Glomerular endothelial cell (primary cell): ENCODE measurements around the gene GAS7. TPM values are rescaled to one million over a fixed set of nuclear protein-coding genes. Genes with fewer than 3 reads are reported as not detected.
"Not testable (repeated sequence)": the region's sequence is repeated elsewhere in the genome, so short reads cannot be mapped to it uniquely, and the experiment has no call there.

ENCODE experiments used
- DNase-seq: peaks from one replicate; pipeline ENCODE4 v3.0.0-alpha.2; 2011; ENCODE audit warnings: low read depth, low spot score; ENCODE audit errors: extremely low read depth
- total RNA-seq: library from RNA; depleted of rRNA; stranded (reverse); fragments of >200 nt; gene quantifications from 2 replicates; pipeline ENCODE4 v1.2.3, GENCODE V29; 2015

GAS7 gene
- total RNA-seq, 1 donor from 2014 or later, result 1.2 TPM

- DNase-seq, result no peak
These were observed 276.2 kb downstream of the GAS7 start for GRCh38 chr17:9922012-9922848.

- DNase-seq, result not testable (repeated sequence)
These were observed 277.2 kb downstream of the GAS7 start for GRCh38 chr17:9921216-9921615.

- DNase-seq, result no peak
These were observed 279.5 kb downstream of the GAS7 start for GRCh38 chr17:9918804-9919352.

- no peak for DNase-seq
These were observed 280.1 kb downstream of the GAS7 start for GRCh38 chr17:9918352-9918751.

GRCh38 chr17:9917801-9918200 is 280.6 kb downstream of the GAS7 start:
- DNase-seq, result no peak

DNA sequence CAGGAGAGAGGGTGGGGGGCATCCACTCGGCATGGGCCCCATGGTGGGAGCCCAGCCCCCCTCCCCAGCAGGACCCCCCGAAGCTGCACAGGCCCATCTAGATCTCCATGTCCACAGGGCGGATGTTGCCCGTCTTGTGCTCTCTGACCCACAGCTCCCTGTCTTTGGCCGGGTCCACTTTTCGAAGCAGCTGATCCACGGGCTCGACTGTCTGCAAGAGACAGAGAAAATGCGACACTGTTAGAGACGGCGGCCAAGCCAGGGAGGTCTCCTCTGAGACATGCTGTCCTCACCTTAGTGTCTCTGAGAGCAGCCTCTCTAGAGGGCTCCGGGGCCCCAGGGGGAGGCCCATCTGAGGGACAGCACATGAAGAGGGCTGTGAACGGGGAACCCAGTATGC is 281.3 kb downstream of the GAS7 start:
- no peak for DNase-seq

GRCh38 chr17:9916108-9916507 is 282.3 kb downstream of the GAS7 start:
- no peak for DNase-seq

GRCh38 chr17:9913476-9913875 is 284.9 kb downstream of the GAS7 start:
- DNase-seq, result no peak

DNA sequence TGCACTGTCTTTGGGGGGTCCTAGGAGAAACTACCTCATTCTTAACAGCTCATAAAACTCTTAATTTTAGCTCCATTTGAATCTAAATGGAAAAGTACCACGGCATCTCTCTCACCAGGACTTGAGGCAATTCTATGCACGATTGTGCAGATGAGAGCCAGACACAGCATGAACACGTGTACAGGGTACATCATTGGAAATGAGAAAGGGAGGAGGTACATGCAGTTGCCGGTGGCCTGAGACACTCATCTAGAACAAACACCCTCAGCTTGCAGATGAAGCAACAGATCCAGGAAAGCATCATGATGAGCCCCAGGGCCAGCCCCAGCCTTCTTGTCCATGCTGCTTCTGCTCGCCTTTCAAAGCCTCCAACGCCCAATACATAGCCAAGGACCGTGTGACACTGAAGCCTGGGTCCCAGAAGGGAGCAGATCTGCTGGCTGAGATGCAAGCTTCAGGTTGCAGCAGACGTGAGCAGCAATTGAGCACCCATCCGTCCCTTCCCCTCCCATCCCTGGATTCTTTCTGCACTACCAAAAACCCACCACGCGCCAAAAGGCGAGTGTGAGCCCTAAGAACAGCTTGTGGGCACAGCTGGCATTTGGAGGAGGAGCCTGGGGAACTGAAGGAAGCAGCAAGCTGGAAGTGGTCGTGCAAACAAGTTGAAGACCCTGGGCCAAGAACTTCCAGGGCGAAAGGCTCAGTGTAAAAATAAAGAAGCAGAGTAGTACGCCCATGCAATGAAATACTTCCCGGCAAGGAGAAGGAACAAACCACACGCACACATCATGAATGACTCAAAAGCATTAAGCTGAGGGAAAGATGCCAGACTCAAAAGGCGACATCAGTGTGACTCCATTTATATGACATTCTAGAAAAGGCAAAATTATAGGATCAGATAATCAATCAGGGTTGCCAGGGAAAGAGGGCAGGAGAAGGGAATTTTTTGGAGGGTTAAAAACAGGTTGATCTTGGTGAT is 286.0 kb downstream of the GAS7 start:
- DNase-seq, result no peak

- no peak for DNase-seq
These were observed 287.3 kb downstream of the GAS7 start for GRCh38 chr17:9911089-9911488.

GRCh38 chr17:9908649-9909042 is 289.8 kb downstream of the GAS7 start:
- no peak for DNase-seq

DNA sequence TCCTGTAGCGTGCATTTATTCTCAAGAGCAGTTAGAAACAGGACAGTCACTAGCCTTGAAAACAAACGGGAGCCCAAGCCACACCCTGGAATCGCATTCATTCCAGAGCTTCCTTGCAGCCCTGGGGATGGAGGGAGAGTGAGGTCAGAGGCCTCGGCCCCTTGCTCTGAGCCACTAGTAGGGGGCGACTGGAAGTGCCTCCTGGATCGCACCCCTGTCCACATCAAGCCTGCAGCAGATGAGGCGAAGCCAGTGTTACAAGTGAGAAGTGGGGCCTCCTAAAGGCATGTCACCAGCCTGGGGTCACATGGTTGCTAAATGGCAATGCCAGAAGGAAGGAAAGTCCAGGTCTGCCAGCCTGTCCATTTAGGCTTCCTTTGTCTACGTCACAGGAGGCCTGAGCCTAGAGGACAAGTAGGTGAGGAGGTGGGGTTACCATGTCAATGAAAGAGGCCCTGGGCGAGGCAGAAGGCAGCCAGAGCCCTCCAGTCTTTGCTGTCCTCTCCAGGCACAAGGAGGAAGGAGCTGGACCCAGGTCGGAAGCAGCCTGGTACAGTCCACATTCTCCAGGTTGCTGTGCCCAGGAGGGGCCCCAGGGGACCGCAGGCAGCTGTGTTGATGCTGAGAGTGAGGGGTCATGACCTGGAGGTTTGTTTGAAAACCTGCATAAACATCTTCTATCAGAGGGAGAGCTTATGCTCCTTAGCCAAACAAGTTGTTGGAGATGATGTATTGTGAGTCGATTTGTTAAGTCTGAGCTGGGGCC is 290.3 kb downstream of the GAS7 start:
- DNase-seq, result no peak

- DNase-seq, result no peak
These were observed 291.3 kb downstream of the GAS7 start for GRCh38 chr17:9907131-9907530.

GRCh38 chr17:9906616-9907015 is 291.8 kb downstream of the GAS7 start:
- no peak for DNase-seq

- no peak for DNase-seq
These were observed 292.5 kb downstream of the GAS7 start for GRCh38 chr17:9905902-9906301.

DNA sequence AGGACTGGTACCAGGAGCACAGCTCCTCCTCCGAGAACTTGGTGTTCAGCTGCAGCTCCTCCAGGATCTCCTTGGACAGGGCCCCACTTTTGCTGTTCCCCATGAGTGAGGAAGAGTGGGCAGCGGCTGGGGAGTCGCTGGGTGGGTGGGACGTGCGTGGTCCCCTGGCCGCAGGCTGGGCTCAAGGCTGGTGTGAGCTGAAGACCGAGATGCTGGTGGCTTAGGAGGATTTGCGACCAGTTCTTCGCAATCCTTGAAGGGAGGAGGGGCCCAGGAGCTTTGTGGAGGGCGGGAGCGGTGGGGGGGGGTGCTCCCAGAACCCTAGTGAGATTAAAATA is 293.4 kb downstream of the GAS7 start, which contains the start of gene RCVRN:
TSS of gene RCVRN (minus strand) at position 194 of the 338 bp plus-strand sequence. CDS start at position 103, 91 bp downstream.
- no peak for DNase-seq

DNA sequence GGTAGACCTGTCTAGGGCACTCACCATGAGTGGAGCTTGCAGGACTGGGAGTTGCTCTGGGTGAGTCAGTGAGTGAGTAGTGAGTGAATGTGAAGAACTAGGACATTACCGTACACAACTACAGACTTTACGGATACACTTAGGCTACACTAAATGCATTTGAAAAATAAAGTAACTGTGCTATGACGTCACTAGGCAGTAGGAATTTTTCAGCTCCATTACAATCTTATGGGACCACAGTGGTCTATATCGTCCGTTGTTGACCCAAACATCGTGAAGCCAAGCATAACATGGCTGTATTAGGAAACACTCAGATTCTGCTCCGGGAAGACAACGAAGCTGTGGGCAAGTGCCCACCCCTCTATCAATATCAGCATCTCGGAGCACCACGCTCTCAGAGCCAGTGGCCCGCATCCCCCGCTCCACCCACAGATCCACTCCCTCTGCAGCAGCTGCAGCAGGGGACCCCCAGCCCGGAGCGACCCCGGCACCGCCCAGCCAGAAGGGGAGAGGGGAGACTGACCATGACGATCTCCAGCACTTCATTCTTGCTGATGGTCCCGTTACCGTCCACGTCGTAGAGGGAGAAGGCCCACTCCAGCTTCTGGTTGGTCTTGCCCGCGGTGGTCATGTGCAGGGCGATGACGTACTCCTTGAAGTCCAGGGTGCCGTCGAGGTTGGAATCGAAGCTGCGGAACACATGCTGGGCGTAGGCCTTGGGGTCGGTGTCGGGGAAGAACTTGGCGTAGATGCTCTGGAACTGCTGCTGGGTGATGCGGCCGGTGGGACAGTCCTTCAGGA is 293.9 kb downstream of the GAS7 start:
- no peak for DNase-seq

GRCh38 chr17:9902120-9902519 is 296.3 kb downstream of the GAS7 start:
- DNase-seq, result no peak

DNA sequence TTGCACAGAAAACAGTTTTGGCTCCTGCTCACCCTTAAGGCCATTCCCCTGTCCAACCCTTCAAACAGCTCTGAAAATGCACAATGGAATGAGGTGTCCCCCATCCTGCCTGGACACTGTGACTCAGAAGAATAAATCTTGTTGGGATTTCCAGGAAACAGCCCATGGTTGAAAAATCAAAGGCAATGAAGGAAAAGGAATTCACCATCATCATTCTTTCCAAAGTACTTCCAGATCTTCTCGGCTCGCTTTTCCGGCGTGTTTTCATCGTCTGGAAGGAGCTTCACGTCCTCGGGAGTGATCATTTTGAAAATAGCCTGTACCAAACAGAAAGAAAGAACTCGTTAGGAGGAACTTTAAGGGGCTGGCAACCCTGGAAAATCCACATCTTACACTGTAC is 297.6 kb downstream of the GAS7 start:
- DNase-seq, result no peak
